ENCODE measurements around the gene LETM1. TPM values are rescaled to one million over a fixed set of nuclear protein-coding genes. Genes with fewer than 3 reads are reported as not detected.

Gene LETM1
- total RNA-seq, 1 donor from 2014 or later, result 64.9 TPM

GRCh38 chr4:1766106-1767060, 89.6 kb downstream of the LETM1 start:
- intact Hi-C loops (cut with micrococcal nuclease), result loop anchor here (1.0 kb wide), 1 partner anchor 27 kb away; the partner anchor contains the start of gene FGFR3

GRCh38 chr4:1765409-1766072, 90.4 kb downstream of the LETM1 start:
- intact Hi-C loops (cut with micrococcal nuclease), result no loop called here

- intact Hi-C loops (cut with micrococcal nuclease), result no loop called here
Observed at GRCh38 chr4:1764670-1765069, 91.3 kb downstream of the LETM1 start.

- intact Hi-C loops (cut with micrococcal nuclease), result no loop called here
Observed at GRCh38 chr4:1763550-1764080, 92.3 kb downstream of the LETM1 start.

GRCh38 chr4:1763070-1763549, 92.8 kb downstream of the LETM1 start:
- intact Hi-C loops (cut with micrococcal nuclease), result no loop called here

GRCh38 chr4:1762264-1763010, 93.5 kb downstream of the LETM1 start:
- intact Hi-C loops (cut with micrococcal nuclease), result no loop called here

Other genes with a start within 250 kb of the LETM1 start
- gene FAM53A, start 171.8 kb downstream of the LETM1 start, total RNA-seq, result 1.9 TPM in 2 replicates
- gene SLBP, start 143.8 kb downstream of the LETM1 start, total RNA-seq, result 99.1 and 99.4 TPM in 2 replicates
- 24.8 and 24.9 TPM in 2 replicates for gene TMEM129, start 134.8 kb downstream of the LETM1 start, total RNA-seq
- gene TACC3, start 134.6 kb downstream of the LETM1 start, total RNA-seq, result 173 and 177 TPM in 2 replicates
- 0.39 and 1.2 TPM in 2 replicates for gene FGFR3, start 62.9 kb downstream of the LETM1 start, total RNA-seq
- gene NSD2, start 15.2 kb upstream of the LETM1 start, total RNA-seq, result 196 and 203 TPM in 2 replicates
- gene NELFA, start 152.8 kb upstream of the LETM1 start, total RNA-seq, result 37.8 and 39.2 TPM in 2 replicates
- gene NAT8L, start 203.2 kb upstream of the LETM1 start, total RNA-seq, result 5.1 and 5.2 TPM in 2 replicates

All from T-helper 1 cell treated with Interleukin-12 subunit alpha and Interleukin-12 subunit beta and Interleukin-4 antibody, amounts not matched to agents 30 ng/mL and 1 ng/mL, for 36 hours (primary cell).